Adrenal gland (tissue), 5 donors: ENCODE measurements around the gene AMIGO2.

Source experiments
- CTCF ChIP-seq, 6 experiments: fragments of 450-650 bp in 4 of 6; fragments of 200-600 bp in 2 of 6; sonication (generic) in 1 of 6; IDR thresholded peaks; 1 replicate in 5 of 6; 2 replicates in 1 of 6; pipeline versions ENCODE4 v1.5.1 to v1.8.0; 2016 to 2021; ENCODE audit warnings: antibody characterized with exemption in 6 of 6, mild to moderate bottlenecking in 2 of 6, moderate library complexity in 1 of 6
- POLR2A ChIP-seq, 2 donors: fragments of 450-650 bp; IDR thresholded peaks; one replicate each; pipeline ENCODE4 v1.6.1; 2017; ENCODE audit warnings: antibody characterized with exemption in 2 of 2, mild to moderate bottlenecking in 2 of 2, moderate library complexity in 1 of 2
- donor health status: DM: no; HTN: no; CAD: no.

- TF ChIP-seq CTCF (IDR thresholded peaks at IDR 0.05) (no peak), POLR2A (IDR thresholded peaks at IDR 0.05) (no peak)
Observed at GRCh38 chr12:47082283-47082682, 2.5 kb upstream of the AMIGO2 start.
